Nephron progenitor cell (in vitro differentiated cells): ENCODE results near the gene ATAD2B.
"Not testable (repeated sequence)": the region's sequence is repeated elsewhere in the genome, so short reads cannot be mapped to it uniquely, and the experiment has no call there.

Source experiments
- DNase-seq: peaks from one replicate; pipeline ENCODE4 v3.0.0; 2021
- H3K27ac Mint-ChIP-seq: 2 replicates; pipeline ENCODE4 v1.8.0; 2021; ENCODE audit warnings: mild to moderate bottlenecking, moderate library complexity, mixed read lengths
- H3K27me3 Mint-ChIP-seq: 2 replicates; pipeline ENCODE4 v1.8.0; 2021; ENCODE audit warnings: mild to moderate bottlenecking, low read depth, mixed read lengths; ENCODE audit not compliant: poor library complexity
- H3K36me3 Mint-ChIP-seq: 2 replicates; pipeline ENCODE4 v1.8.0; 2021; ENCODE audit warnings: low read depth, mixed read lengths
- H3K4me1 Mint-ChIP-seq: 2 replicates; pipeline ENCODE4 v1.8.0; 2021; ENCODE audit warnings: mixed read lengths
- H3K4me3 Mint-ChIP-seq: 2 replicates; pipeline ENCODE4 v1.8.0; 2021; ENCODE audit warnings: mild to moderate bottlenecking, moderate library complexity, mixed read lengths
- H3K9me3 Mint-ChIP-seq: 2 replicates; pipeline ENCODE4 v1.8.0; 2021; ENCODE audit warnings: mild to moderate bottlenecking, moderate library complexity, mixed read lengths
- TF ChIP-seq, protein P1 (sequence below): fragments of 200-600 bp; sonication (generic); IDR thresholded peaks from 2 replicates; pipeline ENCODE4 v1.5.0; 2021; ENCODE audit warnings: antibody characterized with exemption

The ATAD2B gene

DNA sequence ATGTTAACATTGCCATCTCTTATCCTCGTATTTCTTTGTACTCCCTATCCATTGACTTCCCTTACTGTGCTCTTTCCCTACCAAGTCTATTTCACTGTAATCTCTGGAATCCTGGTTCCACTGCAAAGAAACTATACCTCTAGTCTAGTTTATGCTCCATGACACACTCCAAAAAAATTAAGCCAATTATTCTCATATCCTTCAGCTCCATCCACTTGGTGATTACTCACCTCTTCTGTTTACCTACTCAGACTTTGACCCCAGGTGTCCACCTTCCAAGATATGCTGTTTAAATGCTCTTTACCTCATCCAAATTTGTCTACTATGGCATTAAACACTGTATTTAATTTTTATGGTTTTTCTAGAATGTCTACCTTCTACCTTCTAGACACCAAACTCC lies 137.9 kb downstream of the ATAD2B start:
- H3K27me3 Mint-ChIP-seq: peaks cover 3% of the 10 kb centered on the region
- H3K36me3 Mint-ChIP-seq: peaks cover 25% of the 10 kb centered on the region
- H3K9me3 Mint-ChIP-seq: no peaks in the 10 kb centered on the region
- no peak overlapping the region for H3K4me3 Mint-ChIP-seq
- H3K27ac Mint-ChIP-seq: no peak overlapping the region
- no peak for DNase-seq
- TF ChIP-seq, protein P1, sequence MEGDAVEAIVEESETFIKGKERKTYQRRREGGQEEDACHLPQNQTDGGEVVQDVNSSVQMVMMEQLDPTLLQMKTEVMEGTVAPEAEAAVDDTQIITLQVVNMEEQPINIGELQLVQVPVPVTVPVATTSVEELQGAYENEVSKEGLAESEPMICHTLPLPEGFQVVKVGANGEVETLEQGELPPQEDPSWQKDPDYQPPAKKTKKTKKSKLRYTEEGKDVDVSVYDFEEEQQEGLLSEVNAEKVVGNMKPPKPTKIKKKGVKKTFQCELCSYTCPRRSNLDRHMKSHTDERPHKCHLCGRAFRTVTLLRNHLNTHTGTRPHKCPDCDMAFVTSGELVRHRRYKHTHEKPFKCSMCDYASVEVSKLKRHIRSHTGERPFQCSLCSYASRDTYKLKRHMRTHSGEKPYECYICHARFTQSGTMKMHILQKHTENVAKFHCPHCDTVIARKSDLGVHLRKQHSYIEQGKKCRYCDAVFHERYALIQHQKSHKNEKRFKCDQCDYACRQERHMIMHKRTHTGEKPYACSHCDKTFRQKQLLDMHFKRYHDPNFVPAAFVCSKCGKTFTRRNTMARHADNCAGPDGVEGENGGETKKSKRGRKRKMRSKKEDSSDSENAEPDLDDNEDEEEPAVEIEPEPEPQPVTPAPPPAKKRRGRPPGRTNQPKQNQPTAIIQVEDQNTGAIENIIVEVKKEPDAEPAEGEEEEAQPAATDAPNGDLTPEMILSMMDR: no peak
- H3K4me1 Mint-ChIP-seq: no peaks in the 10 kb centered on the region

GRCh38 chr2:23788100-23788499 lies 138.8 kb downstream of the ATAD2B start:
- no peak for DNase-seq
- no peaks in the 10 kb centered on the region for H3K4me1 Mint-ChIP-seq
- no peak overlapping the region for H3K27ac Mint-ChIP-seq
- peaks cover 21% of the 10 kb centered on the region for H3K36me3 Mint-ChIP-seq
- peaks cover 3% of the 10 kb centered on the region for H3K27me3 Mint-ChIP-seq
- TF ChIP-seq, protein P1: no peak
- H3K4me3 Mint-ChIP-seq: no peak overlapping the region
- H3K9me3 Mint-ChIP-seq: no peaks in the 10 kb centered on the region

GRCh38 chr2:23784971-23785370 lies 142.0 kb downstream of the ATAD2B start:
- TF ChIP-seq, protein P1: no peak
- DNase-seq: no peak
- Mint-ChIP-seq H3K27ac (no peak overlapping the region), H3K4me3 (no peak overlapping the region), H3K27me3 (peaks cover 3% of the 10 kb centered on the region), H3K4me1 (no peaks in the 10 kb centered on the region), H3K36me3 (peaks cover 32% of the 10 kb centered on the region), H3K9me3 (no peaks in the 10 kb centered on the region)

- TF ChIP-seq, protein P1: no peak
- peaks cover 3% of the 10 kb centered on the region for H3K27me3 Mint-ChIP-seq
- peaks cover 35% of the 10 kb centered on the region for H3K36me3 Mint-ChIP-seq
- no peak overlapping the region for H3K27ac Mint-ChIP-seq
- H3K9me3 Mint-ChIP-seq: no peaks in the 10 kb centered on the region
- H3K4me3 Mint-ChIP-seq: no peak overlapping the region
- no peak for DNase-seq
- H3K4me1 Mint-ChIP-seq: no peaks in the 10 kb centered on the region
Observed at GRCh38 chr2:23782646-23783045, 144.3 kb downstream of the ATAD2B start.

- Mint-ChIP-seq H3K27me3 (peaks cover 3% of the 10 kb centered on the region), H3K9me3 (no peaks in the 10 kb centered on the region), H3K36me3 (peaks cover 35% of the 10 kb centered on the region), H3K27ac (no peak overlapping the region), H3K4me3 (no peak overlapping the region), H3K4me1 (no peaks in the 10 kb centered on the region)
- no peak for DNase-seq
- TF ChIP-seq, protein P1: no peak
Observed at GRCh38 chr2:23782126-23782525, 144.8 kb downstream of the ATAD2B start.

- not testable (repeated sequence) for H3K27ac Mint-ChIP-seq, H3K27me3 Mint-ChIP-seq, DNase-seq, H3K9me3 Mint-ChIP-seq, H3K4me3 Mint-ChIP-seq, H3K4me1 Mint-ChIP-seq
- peaks cover 42% of the 10 kb centered on the region for H3K36me3 Mint-ChIP-seq
Observed at GRCh38 chr2:23780465-23780864, 146.5 kb downstream of the ATAD2B start.
